ENCODE data around the gene FAM222A.

DNA sequence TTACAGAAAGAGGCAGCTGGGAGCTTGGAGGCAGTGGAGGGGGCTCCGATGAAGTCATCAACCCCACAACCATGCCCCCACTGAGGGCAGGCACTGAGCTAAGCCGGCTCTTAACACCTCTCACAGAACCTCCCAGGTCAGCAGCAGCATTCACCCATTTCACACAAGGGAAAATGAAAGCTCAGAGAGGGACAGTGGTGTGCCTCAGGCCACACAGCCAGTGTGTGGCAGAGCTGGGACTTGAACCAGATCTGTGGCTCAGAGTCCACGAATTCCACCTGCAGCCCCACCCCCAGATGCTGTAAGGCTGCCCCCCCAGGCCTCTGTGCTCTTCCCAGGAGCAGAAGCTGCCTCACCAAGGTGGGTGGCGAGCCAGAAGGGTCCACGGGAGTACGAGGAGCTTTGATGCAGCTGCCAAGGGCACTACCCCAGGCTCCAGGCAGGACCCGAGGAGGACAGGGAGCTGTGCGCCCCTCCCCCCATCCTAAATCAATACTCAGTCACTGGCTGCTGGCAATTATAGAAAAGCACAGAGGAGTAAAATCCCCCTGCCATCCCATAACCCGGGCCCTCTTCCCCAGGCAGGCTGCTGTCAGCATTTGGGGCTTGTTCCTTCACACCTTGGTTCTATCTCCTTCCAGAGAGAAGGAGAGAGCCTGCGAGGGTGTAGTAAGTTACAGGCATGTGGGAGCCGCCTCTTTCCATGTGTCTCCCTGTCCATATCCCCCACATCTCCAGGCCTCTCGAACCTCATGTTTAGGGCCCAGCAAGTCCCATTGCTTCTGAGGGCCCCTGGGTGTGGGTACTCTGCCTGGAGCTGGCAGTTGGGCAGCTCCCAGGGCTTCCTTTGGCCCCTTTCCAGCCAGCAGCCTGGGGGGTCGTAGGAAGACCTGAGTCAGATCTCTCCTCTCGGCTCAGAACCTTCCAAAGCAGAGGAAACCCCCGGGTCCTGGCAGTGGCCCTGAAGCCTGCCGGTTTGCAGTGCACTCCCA lies 47.6 kb downstream of the FAM222A start:
- TF ChIP-seq, protein P1, sequence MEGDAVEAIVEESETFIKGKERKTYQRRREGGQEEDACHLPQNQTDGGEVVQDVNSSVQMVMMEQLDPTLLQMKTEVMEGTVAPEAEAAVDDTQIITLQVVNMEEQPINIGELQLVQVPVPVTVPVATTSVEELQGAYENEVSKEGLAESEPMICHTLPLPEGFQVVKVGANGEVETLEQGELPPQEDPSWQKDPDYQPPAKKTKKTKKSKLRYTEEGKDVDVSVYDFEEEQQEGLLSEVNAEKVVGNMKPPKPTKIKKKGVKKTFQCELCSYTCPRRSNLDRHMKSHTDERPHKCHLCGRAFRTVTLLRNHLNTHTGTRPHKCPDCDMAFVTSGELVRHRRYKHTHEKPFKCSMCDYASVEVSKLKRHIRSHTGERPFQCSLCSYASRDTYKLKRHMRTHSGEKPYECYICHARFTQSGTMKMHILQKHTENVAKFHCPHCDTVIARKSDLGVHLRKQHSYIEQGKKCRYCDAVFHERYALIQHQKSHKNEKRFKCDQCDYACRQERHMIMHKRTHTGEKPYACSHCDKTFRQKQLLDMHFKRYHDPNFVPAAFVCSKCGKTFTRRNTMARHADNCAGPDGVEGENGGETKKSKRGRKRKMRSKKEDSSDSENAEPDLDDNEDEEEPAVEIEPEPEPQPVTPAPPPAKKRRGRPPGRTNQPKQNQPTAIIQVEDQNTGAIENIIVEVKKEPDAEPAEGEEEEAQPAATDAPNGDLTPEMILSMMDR (IDR thresholded peaks at IDR 0.05; ENCODE audit: low read depth, low read length) = no peak
- no peak for TF ChIP-seq EZH2phosphoT487 (IDR thresholded peaks at IDR 0.05; ENCODE audit: low read depth)

All from OCI-LY3 (cell line).